Cardiac fibroblast (primary cell): ENCODE measurements around the gene DPM1.

Experiments used
- DNase-seq, 2 donors: peaks; one replicate each; pipeline versions ENCODE4 v3.0.0 to v3.0.0-alpha.2; 2010; ENCODE audit warnings: low read depth in 2 of 2
- H3K4me3 ChIP-seq, 2 donors: replicated peaks in 1 of 2; 1 replicate in 1 of 2; 2 replicates in 1 of 2; pipeline ENCODE4 v1.5.1; 2011; ENCODE audit warnings: low read depth in 2 of 2, low read length in 2 of 2, mild to moderate bottlenecking in 2 of 2, moderate library complexity in 1 of 2
- TF ChIP-seq, protein P1 (sequence below): IDR thresholded peaks from one replicate; pipeline ENCODE4 v1.5.1; 2011; ENCODE audit warnings: low read depth, mild to moderate bottlenecking, low read length, inconsistent platforms

The DPM1 gene

DNA sequence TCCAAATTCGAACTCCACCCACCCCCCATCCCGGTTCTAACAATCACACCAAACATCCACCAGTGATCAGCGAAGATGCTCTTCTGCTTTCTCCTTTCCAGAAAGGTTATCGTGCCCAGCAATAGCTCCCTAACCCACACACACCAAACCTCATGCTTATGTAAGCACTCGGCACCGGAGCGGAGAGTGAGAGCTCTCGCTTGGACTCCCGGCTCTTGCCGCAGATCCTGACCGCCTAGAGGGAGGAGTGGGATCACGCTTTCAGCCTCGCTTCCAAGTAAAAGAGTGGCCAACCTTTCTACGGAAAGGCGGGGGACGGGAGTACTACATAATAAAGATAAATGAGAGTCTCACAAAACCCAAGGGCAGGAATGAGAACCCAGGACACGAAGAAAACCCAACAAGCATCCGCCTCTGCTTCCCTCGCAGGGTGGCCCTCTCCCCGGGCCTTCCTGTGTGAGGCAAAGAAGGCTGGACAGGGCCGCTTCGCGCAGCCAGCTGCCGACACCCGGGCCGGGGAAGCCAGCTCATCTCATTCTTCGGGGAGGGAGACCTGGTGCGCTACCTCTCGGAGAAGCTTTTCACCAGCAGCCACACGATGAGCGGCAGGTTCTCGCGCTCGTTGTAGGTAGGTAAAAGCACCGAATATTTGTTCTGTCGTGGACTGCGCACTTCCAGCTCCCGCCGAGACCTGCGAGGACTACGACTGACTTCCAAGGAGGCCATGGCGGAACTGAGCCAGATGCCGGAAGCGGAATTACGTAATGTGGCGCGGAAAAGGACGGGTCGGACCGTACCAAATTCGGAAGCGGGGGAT lies at the start of gene DPM1:
DPM1 (minus strand) TSS at position 735 of the 817 bp plus-strand sequence; CDS start at position 726, 9 bp downstream.
- peak; percentile 94 to 95 for DNase-seq
- H3K4me3 ChIP-seq, result peak within 1 kb of the TSS; percentile 90 to 96
- TF ChIP-seq, protein P1, sequence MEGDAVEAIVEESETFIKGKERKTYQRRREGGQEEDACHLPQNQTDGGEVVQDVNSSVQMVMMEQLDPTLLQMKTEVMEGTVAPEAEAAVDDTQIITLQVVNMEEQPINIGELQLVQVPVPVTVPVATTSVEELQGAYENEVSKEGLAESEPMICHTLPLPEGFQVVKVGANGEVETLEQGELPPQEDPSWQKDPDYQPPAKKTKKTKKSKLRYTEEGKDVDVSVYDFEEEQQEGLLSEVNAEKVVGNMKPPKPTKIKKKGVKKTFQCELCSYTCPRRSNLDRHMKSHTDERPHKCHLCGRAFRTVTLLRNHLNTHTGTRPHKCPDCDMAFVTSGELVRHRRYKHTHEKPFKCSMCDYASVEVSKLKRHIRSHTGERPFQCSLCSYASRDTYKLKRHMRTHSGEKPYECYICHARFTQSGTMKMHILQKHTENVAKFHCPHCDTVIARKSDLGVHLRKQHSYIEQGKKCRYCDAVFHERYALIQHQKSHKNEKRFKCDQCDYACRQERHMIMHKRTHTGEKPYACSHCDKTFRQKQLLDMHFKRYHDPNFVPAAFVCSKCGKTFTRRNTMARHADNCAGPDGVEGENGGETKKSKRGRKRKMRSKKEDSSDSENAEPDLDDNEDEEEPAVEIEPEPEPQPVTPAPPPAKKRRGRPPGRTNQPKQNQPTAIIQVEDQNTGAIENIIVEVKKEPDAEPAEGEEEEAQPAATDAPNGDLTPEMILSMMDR, result no peak

DNA sequence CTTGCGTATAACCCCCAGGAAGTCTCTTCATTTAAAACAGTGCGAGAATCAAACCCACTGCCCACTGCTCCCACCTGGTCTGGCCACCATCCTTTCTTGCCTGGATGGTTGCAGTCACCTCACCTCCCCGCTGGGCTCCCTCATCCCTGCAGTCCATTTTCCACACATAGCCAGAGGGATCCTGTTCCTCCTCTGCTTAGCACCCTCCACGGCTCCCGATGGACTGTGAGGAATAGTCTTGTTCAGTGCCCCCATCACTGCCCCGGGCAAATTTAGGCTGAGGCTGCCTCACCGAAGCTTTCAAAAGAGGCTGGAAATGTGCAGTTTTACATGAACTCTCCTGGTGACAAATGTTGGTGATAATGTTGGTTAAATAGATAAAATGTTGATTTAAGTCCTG lies 46.9 kb upstream of the DPM1 start:
- TF ChIP-seq, protein P1, result no peak
- H3K4me3 ChIP-seq, result no peak overlapping the region
- DNase-seq, result no peak

DNA sequence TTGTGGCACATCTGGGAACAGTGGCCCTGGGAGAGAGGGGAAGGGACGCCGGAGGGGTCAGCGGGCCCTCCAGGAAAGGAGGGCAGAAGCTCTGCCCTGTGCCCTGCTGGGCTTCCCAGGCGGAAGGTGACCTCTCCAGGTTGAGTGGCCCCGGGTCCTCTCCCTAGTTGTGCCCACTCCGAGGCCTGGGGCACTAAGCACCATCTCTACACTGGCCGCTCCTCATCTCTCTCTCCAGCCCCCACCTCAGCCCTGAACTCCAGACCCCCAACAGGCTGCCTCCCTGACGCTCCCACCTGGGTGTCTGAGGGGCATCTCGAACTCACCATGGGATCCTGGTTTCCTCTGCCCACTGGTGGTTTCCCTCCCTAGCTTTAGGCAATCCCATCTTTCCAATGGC lies 46.4 kb upstream of the DPM1 start:
- DNase-seq, result no peak
- TF ChIP-seq, protein P1, result no peak
- H3K4me3 ChIP-seq, result no peak overlapping the region

DNA sequence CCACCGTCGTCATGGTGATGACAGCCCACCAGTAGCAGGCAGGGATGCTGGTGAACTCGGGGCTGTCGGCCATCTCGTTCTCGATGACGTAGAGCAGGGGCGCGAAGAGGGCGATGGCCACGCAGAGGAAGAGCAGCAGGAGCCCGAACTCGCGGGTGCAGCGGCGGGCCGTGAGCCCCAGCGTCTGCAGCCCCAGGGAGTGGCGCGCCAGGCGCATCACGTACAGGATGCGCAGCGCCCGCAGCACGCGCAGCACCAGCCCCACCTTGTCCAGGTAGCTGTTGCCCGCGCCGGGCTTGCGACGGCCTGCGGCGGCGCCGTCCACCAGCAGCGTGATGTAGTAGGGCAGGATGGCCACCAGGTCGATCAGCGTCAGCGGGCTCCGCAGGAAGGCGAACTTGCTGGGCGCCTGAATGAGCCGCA lies 46.0 kb upstream of the DPM1 start:
- TF ChIP-seq, protein P1, result no peak
- DNase-seq, result no peak
- no peak overlapping the region for H3K4me3 ChIP-seq

DNA sequence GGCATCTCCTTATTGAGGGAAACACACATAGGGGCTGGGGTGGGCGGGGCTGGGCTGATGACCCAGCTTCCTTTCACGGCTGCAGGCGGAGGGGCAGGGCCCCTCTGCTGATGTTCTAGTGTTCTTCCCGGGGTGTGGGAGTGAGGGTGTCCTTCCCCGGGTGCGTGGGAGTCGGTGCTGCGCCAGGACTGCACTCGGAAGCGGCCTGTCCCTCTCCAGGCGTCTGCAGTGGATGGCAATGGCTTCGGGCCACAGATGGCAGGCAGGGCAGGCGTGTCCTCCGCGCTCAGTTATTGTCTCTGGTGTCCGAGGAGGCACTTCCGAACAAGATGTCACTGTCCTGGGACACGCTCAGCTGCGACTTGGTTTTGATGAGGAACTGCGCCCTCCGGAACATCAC lies 45.4 kb upstream of the DPM1 start:
- no peak for DNase-seq
- TF ChIP-seq, protein P1, result no peak

DNA sequence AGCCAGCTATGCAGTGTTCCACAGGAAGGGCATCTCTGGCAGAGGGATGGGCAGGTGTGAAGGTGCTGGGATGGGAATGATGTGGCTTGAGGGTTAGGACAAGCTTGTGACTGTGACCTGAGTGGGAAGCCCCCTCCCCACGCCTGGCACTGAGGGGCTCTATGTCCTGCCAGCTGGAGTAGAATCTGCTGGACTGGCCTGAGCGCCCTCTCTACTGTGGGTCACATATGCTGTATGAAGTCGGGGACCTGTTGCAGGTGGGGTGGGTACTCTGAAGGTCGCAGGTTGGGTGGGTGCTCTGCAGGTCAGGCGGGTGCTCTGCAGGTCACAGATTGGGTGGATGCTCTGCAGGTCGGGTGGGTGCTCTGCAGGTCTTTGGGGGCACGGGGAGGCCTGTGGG lies 44.3 kb upstream of the DPM1 start:
- no peak overlapping the region for H3K4me3 ChIP-seq
- DNase-seq, result no peak
- TF ChIP-seq, protein P1, result no peak

More for the DNA sequence above, 45.4 kb upstream of the DPM1 start:
- H3K4me3 ChIP-seq, result no peak overlapping the region
